ENCODE data around the gene TMEM132D.

DNA sequence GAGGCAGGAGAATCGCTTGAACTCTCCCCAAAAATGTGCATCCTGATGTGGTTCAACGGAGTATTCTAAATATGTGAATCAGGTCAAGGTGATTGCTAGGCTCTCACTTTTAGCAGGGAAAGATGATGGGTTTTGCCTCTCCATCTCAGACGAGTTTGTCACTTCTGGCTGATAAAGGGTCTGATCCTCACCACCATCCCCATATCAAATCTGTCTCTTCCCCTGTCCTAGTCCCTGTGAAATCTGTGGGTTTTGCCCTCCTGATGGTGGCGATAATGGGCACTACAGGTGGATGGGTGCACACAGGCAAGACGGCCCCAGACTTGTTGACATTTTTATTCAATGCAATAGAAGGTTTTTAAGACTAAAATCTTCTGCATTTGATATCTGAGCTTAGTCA, 665.9 kb downstream of the TMEM132D start:
- TF ChIP-seq CTCF (conservative IDR thresholded peaks at IDR 0.05; ENCODE audit: low read depth, low read length), result no peak
- TF ChIP-seq EZH2 (IDR thresholded peaks at IDR 0.05; ENCODE audit: borderline replicate concordance, low read depth, low read length, poor library complexity, severe bottlenecking), result no peak
